GM12878 (cell line): ENCODE results near the gene PARP15. TPM values are rescaled to one million over a fixed set of nuclear protein-coding genes. Genes with fewer than 3 reads are reported as not detected.

ENCODE experiments used
- BCL11A ChIP-seq: IDR thresholded peaks from 2 replicates; pipeline ENCODE4 v1.6.1; 2011; ENCODE audit warnings: low read depth, low read length
- CBFB ChIP-seq: IDR thresholded peaks from 2 replicates; pipeline ENCODE4 v1.6.1; 2016; ENCODE audit warnings: antibody characterized with exemption, low read depth
- CHD2 ChIP-seq: IDR thresholded peaks from 2 replicates; pipeline ENCODE4 v1.6.1; 2011; ENCODE audit warnings: low read depth, low read length, improper control_type of control experiment, borderline replicate concordance
- EED ChIP-seq: sonication (generic); IDR thresholded peaks from 2 replicates; pipeline ENCODE4 v1.6.1; 2016; ENCODE audit warnings: antibody characterized with exemption, low read depth
- JUND ChIP-seq: IDR thresholded peaks from 2 replicates; pipeline ENCODE4 v1.6.1; 2012; ENCODE audit warnings: low read depth, mild to moderate bottlenecking, low read length, improper control_type of control experiment, moderate library complexity
- MYB ChIP-seq: fragments of 150-350 bp; IDR thresholded peaks from 2 replicates; pipeline ENCODE4 v1.6.1; 2014; ENCODE audit warnings: mild to moderate bottlenecking, low read depth, low read length, borderline replicate concordance
- PML ChIP-seq: IDR thresholded peaks from 2 replicates; pipeline ENCODE4 v1.6.1; 2012; ENCODE audit warnings: low read length, inconsistent platforms
- SMAD1 ChIP-seq: fragments of 450-650 bp; IDR thresholded peaks from 2 replicates; pipeline ENCODE4 v1.6.1; 2018; ENCODE audit warnings: mild to moderate bottlenecking, low read depth; ENCODE audit not compliant: partially characterized antibody
- SREBF2 ChIP-seq: IDR thresholded peaks from 2 replicates; pipeline ENCODE4 v1.6.1; 2012; ENCODE audit warnings: mild to moderate bottlenecking, low read length
- ZNF217 ChIP-seq: fragments of 450-650 bp; IDR thresholded peaks from 2 replicates; pipeline ENCODE4 v1.6.1; 2017; ENCODE audit warnings: antibody characterized with exemption, mild to moderate bottlenecking
- ZNF274 ChIP-seq: IDR thresholded peaks from one replicate; pipeline ENCODE4 v1.8.0; 2011; ENCODE audit not compliant: insufficient read length, insufficient read depth
- ZNF384 ChIP-seq: IDR thresholded peaks from 2 replicates; pipeline ENCODE4 v1.6.1; 2012; ENCODE audit warnings: low read depth, mild to moderate bottlenecking, low read length, improper control_type of control experiment, borderline replicate concordance
- polyA plus RNA-seq, 11 experiments: library from polyadenylated mRNA; depleted of rRNA in 4 of 11; unstranded in 6 of 11; stranded (reverse) in 5 of 11; fragments of >200 nt; fragmentation: Nextera tagmentation in 4 of 11; fragmentation: Illumina TruSeq in 1 of 11; extraction: Ambion mirVana in 4 of 11; extraction: Trizol in 1 of 11; gene quantifications; 1 replicate in 1 of 11; 2 replicates in 10 of 11; pipeline versions ENCODE4 v1.2.1 to v1.2.3, GENCODE V29; 2011 to 2016; ENCODE audit warnings: inconsistent platforms in 2 of 11, missing spikeins in 2 of 11, low read depth in 1 of 11
- total RNA-seq, 4 experiments: library from RNA; depleted of rRNA in 3 of 4; stranded (reverse); fragments of >200 nt in 3 of 4; fragmentation: Illumina TruSeq in 1 of 4; extraction: Trizol in 1 of 4; gene quantifications; 2 replicates each; pipeline versions ENCODE4 v1.2.1 to v1.2.3, GENCODE V29; 2013 to 2021
- TF ChIP-seq, protein P1 (sequence below): IDR thresholded peaks from 2 replicates; pipeline ENCODE4 v1.6.1; 2012; ENCODE audit warnings: improper control_type of control experiment, low read depth, low read length; ENCODE audit not compliant: insufficient replicate concordance
- TF ChIP-seq, protein P2 (sequence below): fragments of 450-650 bp; IDR thresholded peaks from 2 replicates; pipeline ENCODE4 v1.6.1; 2018; ENCODE audit warnings: borderline replicate concordance, mild to moderate bottlenecking; ENCODE audit not compliant: partially characterized antibody
- TF ChIP-seq, protein P3 (sequence below): IDR thresholded peaks from 2 replicates; pipeline ENCODE4 v1.6.1; 2011; ENCODE audit warnings: mild to moderate bottlenecking, low read depth, low read length, moderate library complexity; ENCODE audit not compliant: insufficient replicate concordance
- TF ChIP-seq, protein P4 (sequence below): fragments of 450-650 bp; IDR thresholded peaks from 2 replicates; pipeline ENCODE4 v1.6.1; 2016; ENCODE audit warnings: mild to moderate bottlenecking
- TF ChIP-seq, protein P5 (sequence below): IDR thresholded peaks from 2 replicates; pipeline ENCODE4 v1.6.1; 2011; ENCODE audit warnings: borderline replicate concordance, low read depth, mild to moderate bottlenecking, moderate library complexity, mixed read lengths, low read length; ENCODE audit not compliant: insufficient read depth; ENCODE audit errors: extremely low read length

The PARP15 gene
- total and polyA plus RNA-seq, 10 of the 15 experiments (the other 5 are each of a cell fraction or from before 2014, with no cell fraction given) = 9.0 to 234 (median 36.3) TPM

DNA sequence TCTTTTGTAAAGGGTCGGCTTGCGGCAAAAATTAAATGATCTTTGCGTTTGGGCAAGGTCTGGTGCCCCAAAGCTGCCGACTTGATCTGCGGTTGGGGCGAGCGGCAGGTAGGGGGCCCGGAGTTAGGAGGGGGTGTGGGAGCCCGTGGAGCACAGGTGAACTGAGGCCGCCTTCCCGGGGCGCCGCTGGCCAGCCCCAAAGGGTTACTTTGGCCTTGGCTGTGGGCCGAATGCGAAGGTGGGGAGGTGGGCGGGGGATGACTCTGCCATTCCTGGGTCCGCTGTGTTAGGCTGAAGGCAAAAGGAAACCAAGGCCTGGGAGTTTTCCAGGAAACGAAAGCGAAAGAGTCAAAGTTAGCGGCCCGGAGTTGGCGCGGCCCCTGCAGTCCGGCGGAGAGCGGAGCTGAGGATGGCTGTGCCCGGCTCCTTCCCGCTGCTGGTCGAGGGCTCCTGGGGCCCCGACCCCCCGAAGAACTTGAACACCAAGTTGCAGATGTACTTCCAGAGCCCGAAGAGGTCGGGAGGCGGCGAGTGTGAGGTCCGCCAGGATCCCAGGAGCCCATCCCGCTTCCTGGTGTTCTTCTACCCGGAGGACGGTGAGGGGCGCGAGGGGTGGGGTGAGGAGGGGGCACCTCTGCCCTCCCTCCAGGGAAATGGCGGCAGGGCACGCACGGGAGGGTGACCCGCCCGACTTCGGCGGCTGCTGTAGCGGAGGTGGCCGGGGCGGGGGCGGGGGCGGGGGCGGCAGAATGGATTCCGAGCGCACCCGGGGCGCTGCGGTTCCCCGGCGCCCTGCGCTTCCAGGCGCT, 103.2 kb downstream of the PARP15 start, which contains the start of gene PARP14 (continued):
- TF ChIP-seq, protein P1, sequence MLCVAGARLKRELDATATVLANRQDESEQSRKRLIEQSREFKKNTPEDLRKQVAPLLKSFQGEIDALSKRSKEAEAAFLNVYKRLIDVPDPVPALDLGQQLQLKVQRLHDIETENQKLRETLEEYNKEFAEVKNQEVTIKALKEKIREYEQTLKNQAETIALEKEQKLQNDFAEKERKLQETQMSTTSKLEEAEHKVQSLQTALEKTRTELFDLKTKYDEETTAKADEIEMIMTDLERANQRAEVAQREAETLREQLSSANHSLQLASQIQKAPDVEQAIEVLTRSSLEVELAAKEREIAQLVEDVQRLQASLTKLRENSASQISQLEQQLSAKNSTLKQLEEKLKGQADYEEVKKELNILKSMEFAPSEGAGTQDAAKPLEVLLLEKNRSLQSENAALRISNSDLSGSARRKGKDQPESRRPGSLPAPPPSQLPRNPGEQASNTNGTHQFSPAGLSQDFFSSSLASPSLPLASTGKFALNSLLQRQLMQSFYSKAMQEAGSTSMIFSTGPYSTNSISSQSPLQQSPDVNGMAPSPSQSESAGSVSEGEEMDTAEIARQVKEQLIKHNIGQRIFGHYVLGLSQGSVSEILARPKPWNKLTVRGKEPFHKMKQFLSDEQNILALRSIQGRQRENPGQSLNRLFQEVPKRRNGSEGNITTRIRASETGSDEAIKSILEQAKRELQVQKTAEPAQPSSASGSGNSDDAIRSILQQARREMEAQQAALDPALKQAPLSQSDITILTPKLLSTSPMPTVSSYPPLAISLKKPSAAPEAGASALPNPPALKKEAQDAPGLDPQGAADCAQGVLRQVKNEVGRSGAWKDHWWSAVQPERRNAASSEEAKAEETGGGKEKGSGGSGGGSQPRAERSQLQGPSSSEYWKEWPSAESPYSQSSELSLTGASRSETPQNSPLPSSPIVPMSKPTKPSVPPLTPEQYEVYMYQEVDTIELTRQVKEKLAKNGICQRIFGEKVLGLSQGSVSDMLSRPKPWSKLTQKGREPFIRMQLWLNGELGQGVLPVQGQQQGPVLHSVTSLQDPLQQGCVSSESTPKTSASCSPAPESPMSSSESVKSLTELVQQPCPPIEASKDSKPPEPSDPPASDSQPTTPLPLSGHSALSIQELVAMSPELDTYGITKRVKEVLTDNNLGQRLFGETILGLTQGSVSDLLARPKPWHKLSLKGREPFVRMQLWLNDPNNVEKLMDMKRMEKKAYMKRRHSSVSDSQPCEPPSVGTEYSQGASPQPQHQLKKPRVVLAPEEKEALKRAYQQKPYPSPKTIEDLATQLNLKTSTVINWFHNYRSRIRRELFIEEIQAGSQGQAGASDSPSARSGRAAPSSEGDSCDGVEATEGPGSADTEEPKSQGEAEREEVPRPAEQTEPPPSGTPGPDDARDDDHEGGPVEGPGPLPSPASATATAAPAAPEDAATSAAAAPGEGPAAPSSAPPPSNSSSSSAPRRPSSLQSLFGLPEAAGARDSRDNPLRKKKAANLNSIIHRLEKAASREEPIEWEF = peak; percentile 57
- TF ChIP-seq, protein P2, sequence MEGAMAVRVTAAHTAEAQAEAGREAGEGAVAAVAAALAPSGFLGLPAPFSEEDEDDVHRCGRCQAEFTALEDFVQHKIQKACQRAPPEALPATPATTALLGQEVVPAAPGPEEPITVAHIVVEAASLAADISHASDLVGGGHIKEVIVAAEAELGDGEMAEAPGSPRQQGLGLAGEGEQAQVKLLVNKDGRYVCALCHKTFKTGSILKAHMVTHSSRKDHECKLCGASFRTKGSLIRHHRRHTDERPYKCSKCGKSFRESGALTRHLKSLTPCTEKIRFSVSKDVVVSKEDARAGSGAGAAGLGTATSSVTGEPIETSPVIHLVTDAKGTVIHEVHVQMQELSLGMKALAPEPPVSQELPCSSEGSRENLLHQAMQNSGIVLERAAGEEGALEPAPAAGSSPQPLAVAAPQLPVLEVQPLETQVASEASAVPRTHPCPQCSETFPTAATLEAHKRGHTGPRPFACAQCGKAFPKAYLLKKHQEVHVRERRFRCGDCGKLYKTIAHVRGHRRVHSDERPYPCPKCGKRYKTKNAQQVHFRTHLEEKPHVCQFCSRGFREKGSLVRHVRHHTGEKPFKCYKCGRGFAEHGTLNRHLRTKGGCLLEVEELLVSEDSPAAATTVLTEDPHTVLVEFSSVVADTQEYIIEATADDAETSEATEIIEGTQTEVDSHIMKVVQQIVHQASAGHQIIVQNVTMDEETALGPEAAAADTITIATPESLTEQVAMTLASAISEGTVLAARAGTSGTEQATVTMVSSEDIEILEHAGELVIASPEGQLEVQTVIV = no peak
- TF ChIP-seq SMAD1 (no peak), SREBF2 (no peak), ZNF217 (no peak), MYB (no peak), PML (0 out of 2 replicates have a peak, but pooled peaks have one; percentile 8), BCL11A (no peak), EED (peak; percentile 94), ZNF274 (no peak), ZNF384 (no peak), CBFB (no peak; the same call in 1 of the 2 replicates), JUND (no peak), CHD2 (no peak)
- TF ChIP-seq, protein P3, sequence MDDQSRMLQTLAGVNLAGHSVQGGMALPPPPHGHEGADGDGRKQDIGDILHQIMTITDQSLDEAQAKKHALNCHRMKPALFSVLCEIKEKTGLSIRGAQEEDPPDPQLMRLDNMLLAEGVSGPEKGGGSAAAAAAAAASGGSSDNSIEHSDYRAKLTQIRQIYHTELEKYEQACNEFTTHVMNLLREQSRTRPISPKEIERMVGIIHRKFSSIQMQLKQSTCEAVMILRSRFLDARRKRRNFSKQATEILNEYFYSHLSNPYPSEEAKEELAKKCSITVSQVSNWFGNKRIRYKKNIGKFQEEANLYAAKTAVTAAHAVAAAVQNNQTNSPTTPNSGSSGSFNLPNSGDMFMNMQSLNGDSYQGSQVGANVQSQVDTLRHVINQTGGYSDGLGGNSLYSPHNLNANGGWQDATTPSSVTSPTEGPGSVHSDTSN = no peak
- TF ChIP-seq, protein P4, sequence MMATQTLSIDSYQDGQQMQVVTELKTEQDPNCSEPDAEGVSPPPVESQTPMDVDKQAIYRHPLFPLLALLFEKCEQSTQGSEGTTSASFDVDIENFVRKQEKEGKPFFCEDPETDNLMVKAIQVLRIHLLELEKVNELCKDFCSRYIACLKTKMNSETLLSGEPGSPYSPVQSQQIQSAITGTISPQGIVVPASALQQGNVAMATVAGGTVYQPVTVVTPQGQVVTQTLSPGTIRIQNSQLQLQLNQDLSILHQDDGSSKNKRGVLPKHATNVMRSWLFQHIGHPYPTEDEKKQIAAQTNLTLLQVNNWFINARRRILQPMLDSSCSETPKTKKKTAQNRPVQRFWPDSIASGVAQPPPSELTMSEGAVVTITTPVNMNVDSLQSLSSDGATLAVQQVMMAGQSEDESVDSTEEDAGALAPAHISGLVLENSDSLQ = no peak
- TF ChIP-seq, protein P5, sequence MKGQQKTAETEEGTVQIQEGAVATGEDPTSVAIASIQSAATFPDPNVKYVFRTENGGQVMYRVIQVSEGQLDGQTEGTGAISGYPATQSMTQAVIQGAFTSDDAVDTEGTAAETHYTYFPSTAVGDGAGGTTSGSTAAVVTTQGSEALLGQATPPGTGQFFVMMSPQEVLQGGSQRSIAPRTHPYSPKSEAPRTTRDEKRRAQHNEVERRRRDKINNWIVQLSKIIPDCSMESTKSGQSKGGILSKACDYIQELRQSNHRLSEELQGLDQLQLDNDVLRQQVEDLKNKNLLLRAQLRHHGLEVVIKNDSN = no peak
